D721Med (cell line): ENCODE data around the gene BCL7C.

Experiments used
- DNase-seq: peaks from one replicate; pipeline ENCODE4 v3.0.0; 2011; ENCODE audit warnings: low spot score; ENCODE audit not compliant: insufficient read length
- FAIRE-seq: peaks from 2 replicates; lab custom pipeline; 2011; peaks lifted over from hg19 to GRCh38; lab: Jason Lieb, UNC
- CTCF ChIP-seq: IDR thresholded peaks from 2 replicates; pipeline ENCODE4 v1.5.1; 2012; ENCODE audit warnings: mild to moderate bottlenecking, control low read depth; ENCODE audit not compliant: insufficient read depth; ENCODE audit errors: missing control alignments

Gene BCL7C

DNA sequence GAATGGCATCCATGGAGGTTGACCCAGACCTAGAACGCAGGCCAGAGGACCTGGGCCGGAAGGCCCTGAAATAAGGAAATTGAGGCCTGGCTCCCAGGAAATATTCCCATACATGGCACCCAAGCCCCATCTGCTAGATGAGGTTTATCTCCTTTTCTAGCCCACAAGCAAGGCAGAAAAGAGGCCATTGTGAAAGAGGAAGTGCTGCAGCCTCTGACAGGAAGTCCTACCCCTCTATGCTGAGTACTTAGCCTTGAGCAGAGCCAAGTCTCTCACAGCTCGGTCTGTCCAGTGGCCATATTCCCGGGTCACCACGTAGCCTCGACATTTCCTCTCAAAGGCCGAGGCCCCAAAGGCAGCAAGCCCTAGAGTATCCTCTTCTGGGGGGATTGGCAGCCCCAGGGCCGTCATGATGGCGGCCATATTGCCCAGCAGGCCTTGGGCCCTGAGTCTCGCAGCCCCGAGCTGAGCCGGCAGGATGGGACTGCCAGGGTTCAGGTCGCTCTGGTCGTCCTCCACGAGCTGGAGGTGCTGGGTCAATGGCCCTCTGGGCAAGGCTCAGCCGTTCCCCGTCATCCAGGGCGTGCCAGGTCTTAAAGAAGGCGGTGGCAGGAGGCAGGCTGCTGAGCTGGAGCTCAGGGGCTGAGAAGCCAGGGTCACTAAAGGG lies 10.4 kb upstream of the BCL7C start:
- FAIRE-seq (no peak), DNase-seq (no peak)
- no peak for TF ChIP-seq CTCF

DNA sequence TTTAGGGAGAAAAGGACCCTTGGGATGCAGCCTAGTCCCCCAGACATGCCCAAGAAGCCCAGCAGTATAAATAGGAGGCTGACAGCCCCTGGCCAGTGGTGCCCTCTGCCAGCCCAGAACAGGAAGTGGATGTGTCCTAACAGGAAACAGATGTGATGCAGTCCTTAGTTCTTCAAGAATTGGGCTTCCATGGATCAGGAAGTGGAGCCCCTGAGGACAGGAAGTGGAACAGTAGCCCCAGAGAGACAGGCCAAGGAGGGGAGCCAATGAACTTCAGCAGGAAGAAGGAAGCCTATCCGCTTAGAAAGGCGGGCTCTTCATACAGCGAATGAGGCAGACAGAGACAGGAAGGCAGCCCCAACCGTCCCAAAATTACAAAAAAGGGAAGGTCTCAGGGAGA lies 9.7 kb upstream of the BCL7C start:
- no peak for TF ChIP-seq CTCF
- no peak for DNase-seq
- FAIRE-seq = no peak

GRCh38 chr16:30903002-30903401 lies 9.1 kb upstream of the BCL7C start:
- FAIRE-seq (no peak), DNase-seq (no peak)
- TF ChIP-seq CTCF = no peak

GRCh38 chr16:30902029-30902972 lies 8.4 kb upstream of the BCL7C start:
- FAIRE-seq = no peak
- TF ChIP-seq CTCF = peak; percentile 31
- DNase-seq = peak; percentile 78

- no peak for TF ChIP-seq CTCF
- DNase-seq (no peak), FAIRE-seq (no peak)
Observed at GRCh38 chr16:30901201-30902028, 7.5 kb upstream of the BCL7C start.

DNA sequence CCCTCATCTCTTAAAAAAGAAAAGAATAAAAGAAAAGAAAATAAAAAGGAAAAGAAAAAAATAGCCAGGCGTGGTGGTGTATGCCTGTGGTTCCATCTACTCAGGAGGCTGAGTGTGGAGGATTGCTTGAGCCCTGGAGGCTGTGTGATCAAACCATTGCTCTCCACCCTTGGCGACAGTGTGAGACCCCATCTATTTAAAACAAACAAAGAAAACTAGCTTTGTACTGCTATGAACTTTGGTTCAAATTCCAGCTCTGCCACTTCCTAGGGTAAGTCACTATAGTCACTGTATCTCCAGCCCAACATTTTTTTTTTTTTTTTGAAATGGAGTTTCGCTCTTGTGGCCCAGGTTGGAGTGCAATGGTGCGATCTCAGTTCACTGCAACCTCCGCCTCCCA lies 6.7 kb upstream of the BCL7C start:
- FAIRE-seq (no peak), DNase-seq (no peak)
- TF ChIP-seq CTCF = no peak
